GM21825 (cell line): ENCODE measurements around the gene ACTN2.
A peak's percentile ranks its signal among the peaks of the same experiment; 100 is the strongest.
"Not testable (repeated sequence)": the region's sequence is repeated elsewhere in the genome, so short reads cannot be mapped to it uniquely, and the experiment has no call there.

Source experiments
- ATAC-seq: cut with Tn5 transposase; IDR thresholded peaks from one replicate; pipeline ENCODE4 v1.9.1; 2021; ENCODE audit warnings: mild to moderate bottlenecking, moderate library complexity; ENCODE audit not compliant: unreplicated experiment

Gene ACTN2

DNA sequence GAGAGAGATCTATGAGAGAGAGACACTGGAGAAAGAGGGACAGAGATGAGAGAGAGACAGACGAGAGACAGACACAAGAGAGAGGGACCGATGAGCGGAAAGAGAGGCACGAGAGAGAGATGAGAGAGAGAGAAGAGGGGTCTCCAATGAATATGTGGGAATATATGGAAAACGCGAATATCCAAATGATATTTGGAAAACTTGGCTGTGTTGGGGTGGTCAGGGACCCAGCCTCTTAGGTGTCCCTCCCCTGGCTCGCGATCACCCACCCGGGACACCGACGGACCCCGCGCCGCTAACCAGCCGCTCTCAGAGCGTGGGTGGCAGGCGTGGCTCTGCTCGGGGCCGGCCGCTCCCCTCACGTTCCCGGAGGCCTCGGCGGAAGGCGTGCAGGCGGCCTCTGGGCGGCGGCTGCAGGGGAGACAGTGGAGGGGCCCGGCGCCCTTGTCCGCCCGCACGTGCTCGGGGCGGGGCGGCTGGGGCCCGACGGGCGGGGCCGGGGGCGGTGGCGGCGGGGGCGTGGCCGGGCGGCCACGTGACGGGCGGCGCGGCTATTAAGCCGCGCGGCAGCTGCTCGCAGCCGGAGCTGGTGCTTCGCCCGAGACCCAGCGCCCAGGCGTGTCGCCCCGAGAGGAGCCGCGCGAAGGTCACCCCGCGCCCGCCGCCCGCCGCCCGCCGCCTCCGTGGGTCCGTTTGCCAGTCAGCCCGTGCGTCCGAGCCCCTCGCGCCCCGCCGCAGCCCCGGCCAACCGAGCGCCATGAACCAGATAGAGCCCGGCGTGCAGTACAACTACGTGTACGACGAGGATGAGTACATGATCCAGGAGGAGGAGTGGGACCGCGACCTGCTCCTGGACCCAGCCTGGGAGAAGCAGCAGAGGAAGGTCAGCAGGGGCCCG, at the start of gene ACTN2:
ACTN2 (plus strand) TSS at position 583 of the 898 bp plus-strand sequence; CDS start at position 758, 175 bp downstream.
- ATAC-seq, result peak; percentile 91

GRCh38 chr1:236638945-236639344, 47.4 kb upstream of the ACTN2 start:
- ATAC-seq, result no peak

DNA sequence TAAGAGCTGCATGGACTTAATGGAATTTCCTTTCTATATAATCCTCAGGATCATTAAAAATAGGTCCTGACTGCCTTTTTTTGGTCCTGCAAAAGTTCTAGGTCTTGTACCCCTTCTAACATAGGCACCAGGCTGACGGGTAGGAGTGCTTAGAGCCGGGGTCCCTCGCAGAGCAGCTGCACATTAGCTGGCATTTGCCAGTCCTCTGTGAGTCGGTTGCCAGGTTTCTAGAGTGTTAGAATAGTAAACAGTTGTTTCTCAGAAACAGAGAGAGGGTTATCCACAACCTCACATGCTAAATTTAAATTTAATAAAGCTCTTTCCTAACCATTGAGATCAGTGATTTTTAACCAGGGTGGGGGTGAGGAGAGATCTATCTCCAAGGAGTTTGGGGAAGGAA, 46.6 kb upstream of the ACTN2 start:
- ATAC-seq, result no peak

DNA sequence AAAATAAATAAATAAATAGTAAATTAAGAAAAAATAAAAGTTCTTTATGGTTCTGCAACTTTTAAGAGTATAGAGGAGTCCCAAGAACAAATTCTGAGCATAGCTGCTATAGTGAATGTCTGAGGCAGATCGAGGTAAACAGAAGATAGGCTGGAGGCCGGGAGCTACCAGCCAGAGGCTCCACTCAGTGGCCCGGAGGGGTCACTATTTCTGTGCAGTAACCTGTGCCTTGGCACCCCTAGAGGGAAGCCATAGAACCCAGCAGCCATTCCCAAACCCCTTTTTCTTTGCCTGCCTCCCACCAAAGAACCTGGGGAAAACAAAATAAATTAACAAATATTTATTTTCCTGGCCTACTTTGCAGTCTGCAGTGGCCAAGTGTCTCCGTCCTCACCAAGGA, 43.5 kb upstream of the ACTN2 start:
- ATAC-seq, result no peak

DNA sequence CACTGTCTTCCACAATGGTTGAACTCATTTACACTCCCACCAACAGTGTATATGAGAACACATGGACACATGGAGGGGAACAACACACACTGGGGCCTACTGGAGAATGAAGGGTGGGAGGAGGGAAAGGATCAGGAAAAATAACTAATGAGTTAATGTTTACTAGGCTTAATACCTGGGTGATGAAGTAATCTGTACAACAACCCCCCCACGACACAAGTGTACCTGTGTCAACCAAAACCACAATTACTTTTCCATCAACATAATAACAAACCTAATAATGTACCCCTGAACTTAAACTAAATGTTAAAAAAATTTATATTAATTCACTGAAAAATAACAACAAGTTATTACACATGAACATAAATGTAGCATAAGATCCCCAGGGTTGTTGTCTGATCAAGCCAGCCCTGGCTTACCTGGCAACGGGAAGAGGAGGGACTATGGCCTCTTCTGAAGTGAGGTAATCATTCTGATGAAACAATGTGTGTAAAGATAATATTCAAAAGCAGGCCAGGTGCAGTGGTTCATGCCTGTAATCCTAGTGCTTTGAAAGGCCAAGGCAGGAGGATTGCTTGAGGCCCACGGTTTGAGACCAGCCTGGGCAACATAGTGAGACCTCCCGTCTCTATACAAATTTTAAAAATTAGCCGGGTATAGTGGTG, 41.2 kb upstream of the ACTN2 start:
- no peak for ATAC-seq

- no peak for ATAC-seq
Measured at GRCh38 chr1:236654511-236654910, 31.8 kb upstream of the ACTN2 start.

DNA sequence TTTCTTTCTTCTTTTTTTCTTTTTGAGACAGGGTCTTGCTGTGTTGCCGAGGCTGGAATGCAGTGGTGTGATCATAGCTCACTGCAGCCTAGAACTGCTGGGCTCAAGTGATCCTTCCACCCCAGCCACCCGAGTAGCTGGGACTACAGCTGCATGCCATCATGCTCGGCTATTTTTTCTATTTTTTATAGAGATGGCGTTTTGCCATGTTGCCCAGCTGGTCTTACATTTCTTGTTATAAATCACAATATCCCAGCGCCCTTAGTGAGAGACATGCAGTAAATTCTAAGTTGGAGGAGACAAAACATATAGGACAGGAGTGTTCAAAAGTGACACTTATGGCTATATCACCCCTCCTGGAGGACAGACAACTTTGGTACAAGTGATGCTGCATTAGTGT, 31.3 kb upstream of the ACTN2 start:
- ATAC-seq, result no peak

DNA sequence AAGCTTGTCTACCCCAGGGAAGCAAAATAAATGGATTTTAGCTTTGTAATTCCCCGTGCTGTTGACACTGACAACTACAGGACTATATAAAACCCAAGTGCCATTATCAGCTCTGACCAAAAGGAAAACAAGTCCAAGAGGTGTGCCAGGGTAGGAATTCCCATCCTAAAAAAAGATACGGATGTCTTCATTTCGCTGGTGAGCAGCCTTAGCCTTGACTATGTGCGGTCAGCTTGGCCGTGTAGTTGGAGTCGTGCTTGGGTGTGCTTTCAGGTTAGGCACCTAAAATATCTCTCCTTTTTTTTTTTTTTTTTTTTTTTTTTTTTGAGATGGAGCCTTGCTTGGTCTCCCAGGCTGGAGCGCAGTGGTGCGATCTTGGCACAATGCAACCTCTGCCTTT, 28.9 kb upstream of the ACTN2 start:
- no peak for ATAC-seq

DNA sequence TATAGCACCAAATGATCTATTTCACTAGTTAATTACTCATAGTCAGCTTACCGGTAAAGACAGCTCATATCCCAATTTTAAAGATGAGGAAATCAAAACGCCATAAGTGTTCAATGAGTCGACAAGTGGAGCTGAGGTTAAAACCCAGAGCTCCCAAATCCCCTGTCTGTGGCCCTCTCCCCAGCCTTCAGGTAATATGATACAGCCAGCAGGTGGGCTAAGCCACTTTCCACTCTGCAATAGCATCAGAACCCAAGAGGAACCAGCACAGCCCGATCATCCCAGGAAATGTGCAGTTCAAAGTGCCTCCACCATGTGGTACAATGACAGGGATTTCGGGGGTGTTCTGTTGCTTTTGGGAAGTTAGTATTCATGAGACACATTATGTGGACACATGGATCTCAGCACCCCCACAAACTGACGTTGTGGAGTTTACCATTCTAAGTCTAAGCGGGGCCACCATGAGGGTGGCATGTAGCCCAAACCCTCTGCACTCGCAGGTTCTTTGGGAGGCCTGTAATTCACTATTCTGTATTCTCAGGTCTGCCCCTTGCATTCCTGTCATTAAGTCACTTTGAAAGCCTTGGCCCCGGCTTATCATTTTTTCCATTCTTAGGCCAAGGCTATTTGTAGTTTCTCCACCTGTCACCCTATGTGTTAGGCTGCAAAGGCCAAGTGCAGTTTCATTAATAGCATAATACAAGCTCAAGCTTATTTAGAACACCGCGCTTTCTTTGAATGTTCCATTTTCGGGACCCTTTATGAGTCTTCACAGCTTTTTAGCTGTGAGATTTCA, 26.3 kb upstream of the ACTN2 start:
- ATAC-seq, result no peak

GRCh38 chr1:236663934-236664333, 22.4 kb upstream of the ACTN2 start:
- no peak for ATAC-seq

- ATAC-seq, result not testable (repeated sequence)
Measured at GRCh38 chr1:236668909-236669308, 17.4 kb upstream of the ACTN2 start.

GRCh38 chr1:236670060-236670459, 16.2 kb upstream of the ACTN2 start:
- no peak for ATAC-seq

GRCh38 chr1:236673289-236673919, 12.9 kb upstream of the ACTN2 start:
- no peak for ATAC-seq

DNA sequence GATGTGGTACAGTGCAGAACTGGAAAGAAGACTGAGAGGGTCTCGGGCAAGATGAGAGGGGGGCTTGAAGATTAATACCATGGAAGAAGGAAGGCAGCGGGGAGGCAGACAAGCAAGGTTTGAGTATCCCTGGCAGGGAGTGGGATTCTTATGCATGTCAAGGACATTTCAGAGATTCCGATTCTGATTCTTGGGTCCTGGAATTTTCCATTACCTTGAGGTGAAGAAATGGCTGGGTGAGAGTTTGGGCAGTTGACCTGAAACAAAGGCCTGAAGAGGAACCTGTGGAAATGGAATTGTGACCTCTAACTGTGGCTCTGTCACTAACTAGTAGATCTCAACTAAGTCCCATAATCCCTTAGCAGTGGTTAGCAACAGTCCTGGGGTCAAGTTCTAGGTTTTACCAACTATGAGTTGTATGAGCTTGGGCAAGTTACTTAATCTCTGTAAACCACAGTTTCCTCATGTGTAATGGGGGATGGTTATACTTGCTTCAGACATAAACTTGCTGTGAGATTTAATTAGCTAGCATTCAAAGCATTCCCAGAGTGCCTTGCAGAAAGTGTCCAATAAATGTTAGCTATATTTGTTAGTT, 8.6 kb upstream of the ACTN2 start:
- ATAC-seq, result no peak

- ATAC-seq, result no peak
Measured at GRCh38 chr1:236681219-236681618, 5.1 kb upstream of the ACTN2 start.

- no peak for ATAC-seq
Measured at GRCh38 chr1:236685205-236685916, 938 bp upstream of the ACTN2 start.

- no peak for ATAC-seq
Measured at GRCh38 chr1:236686815-236687160, 489 bp downstream of the ACTN2 start.

DNA sequence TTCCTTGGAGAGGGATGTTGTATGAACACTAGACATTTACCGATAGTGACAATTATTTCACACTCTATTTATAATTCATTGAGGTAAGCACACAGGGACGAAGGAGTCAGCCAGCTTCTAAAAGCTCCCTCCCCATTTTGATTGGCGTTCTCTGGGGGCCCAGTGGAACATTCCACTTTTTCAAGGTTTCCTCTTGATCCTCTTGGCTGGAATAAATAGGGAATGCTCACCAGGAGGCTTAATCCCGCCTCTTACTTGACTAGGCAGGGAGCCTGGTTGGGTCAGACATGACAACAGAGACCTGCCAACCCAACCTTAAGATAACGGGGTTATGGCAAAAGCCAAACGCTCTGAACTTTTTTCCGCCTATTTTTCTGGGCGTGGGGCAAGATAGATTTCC, 974 bp downstream of the ACTN2 start:
- ATAC-seq, result no peak

GRCh38 chr1:236688705-236689104, 2.4 kb downstream of the ACTN2 start:
- ATAC-seq, result no peak
